GM12878 (cell line): Measurements from ENCODE around the gene ZNF777.

Experiments
- CBX5 ChIP-seq: sonication (generic); IDR thresholded peaks from 2 replicates; pipeline ENCODE4 v1.6.1; 2016; ENCODE audit warnings: low read depth, moderate library complexity, mild to moderate bottlenecking, inconsistent platforms
- CREM ChIP-seq: IDR thresholded peaks from 2 replicates; pipeline ENCODE4 v1.6.1; 2014; ENCODE audit warnings: antibody characterized with exemption, low read depth
- CTCF ChIP-seq, 3 experiments: IDR thresholded peaks in 2 of 3; conservative IDR thresholded peaks in 1 of 3; 2 replicates each; pipeline ENCODE4 v1.5.1; 2011; ENCODE audit warnings: low read depth in 3 of 3, low read length in 3 of 3, mild to moderate bottlenecking in 3 of 3, control low read depth in 2 of 3, moderate library complexity in 2 of 3, inconsistent platforms in 1 of 3, mixed read lengths in 1 of 3; ENCODE audit not compliant: control insufficient read depth in 2 of 3, insufficient read depth in 1 of 3; ENCODE audit errors: extremely low read depth in 1 of 3
- JUNB ChIP-seq: IDR thresholded peaks from 2 replicates; pipeline ENCODE4 v1.6.1; 2016; ENCODE audit warnings: antibody characterized with exemption, mild to moderate bottlenecking
- JUND ChIP-seq: IDR thresholded peaks from 2 replicates; pipeline ENCODE4 v1.6.1; 2012; ENCODE audit warnings: low read depth, mild to moderate bottlenecking, low read length, improper control_type of control experiment, moderate library complexity
- PBX3 ChIP-seq: IDR thresholded peaks from 2 replicates; pipeline ENCODE4 v1.6.1; 2011; ENCODE audit warnings: mild to moderate bottlenecking, low read depth, low read length, moderate library complexity; ENCODE audit not compliant: insufficient replicate concordance
- POLR2A ChIP-seq: IDR thresholded peaks from 2 replicates; pipeline ENCODE4 v1.6.1; 2011; ENCODE audit warnings: low read depth, mild to moderate bottlenecking, low read length
- TF ChIP-seq, protein P1 (sequence below): IDR thresholded peaks from 2 replicates; pipeline ENCODE4 v1.6.1; 2011; ENCODE audit warnings: low read depth, low read length, improper control_type of control experiment, borderline replicate concordance
- TF ChIP-seq, protein P2 (sequence below): fragments of 450-650 bp; IDR thresholded peaks from 2 replicates; pipeline ENCODE4 v1.6.1; 2016; ENCODE audit warnings: mild to moderate bottlenecking, moderate library complexity, borderline replicate concordance
- TF ChIP-seq, protein P3 (sequence below): IDR thresholded peaks from 2 replicates; pipeline ENCODE4 v1.6.1; 2012; ENCODE audit warnings: low read depth, low read length, improper control_type of control experiment

- TF ChIP-seq CBX5: no peak
- TF ChIP-seq CTCF (IDR thresholded peaks at IDR 0.05 in 2 of 3, conservative IDR thresholded peaks at IDR 0.05 in 1 of 3; ENCODE audit: control insufficient read depth in 2 of 3, extremely low read depth in 1 of 3, insufficient read depth in 1 of 3, low read depth in 3 of 3, low read length in 3 of 3): no peak
- TF ChIP-seq POLR2A: no peak
- TF ChIP-seq, protein P1, sequence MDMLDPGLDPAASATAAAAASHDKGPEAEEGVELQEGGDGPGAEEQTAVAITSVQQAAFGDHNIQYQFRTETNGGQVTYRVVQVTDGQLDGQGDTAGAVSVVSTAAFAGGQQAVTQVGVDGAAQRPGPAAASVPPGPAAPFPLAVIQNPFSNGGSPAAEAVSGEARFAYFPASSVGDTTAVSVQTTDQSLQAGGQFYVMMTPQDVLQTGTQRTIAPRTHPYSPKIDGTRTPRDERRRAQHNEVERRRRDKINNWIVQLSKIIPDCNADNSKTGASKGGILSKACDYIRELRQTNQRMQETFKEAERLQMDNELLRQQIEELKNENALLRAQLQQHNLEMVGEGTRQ: no peak
- no peak for TF ChIP-seq JUND
- TF ChIP-seq PBX3: no peak
- TF ChIP-seq, protein P2, sequence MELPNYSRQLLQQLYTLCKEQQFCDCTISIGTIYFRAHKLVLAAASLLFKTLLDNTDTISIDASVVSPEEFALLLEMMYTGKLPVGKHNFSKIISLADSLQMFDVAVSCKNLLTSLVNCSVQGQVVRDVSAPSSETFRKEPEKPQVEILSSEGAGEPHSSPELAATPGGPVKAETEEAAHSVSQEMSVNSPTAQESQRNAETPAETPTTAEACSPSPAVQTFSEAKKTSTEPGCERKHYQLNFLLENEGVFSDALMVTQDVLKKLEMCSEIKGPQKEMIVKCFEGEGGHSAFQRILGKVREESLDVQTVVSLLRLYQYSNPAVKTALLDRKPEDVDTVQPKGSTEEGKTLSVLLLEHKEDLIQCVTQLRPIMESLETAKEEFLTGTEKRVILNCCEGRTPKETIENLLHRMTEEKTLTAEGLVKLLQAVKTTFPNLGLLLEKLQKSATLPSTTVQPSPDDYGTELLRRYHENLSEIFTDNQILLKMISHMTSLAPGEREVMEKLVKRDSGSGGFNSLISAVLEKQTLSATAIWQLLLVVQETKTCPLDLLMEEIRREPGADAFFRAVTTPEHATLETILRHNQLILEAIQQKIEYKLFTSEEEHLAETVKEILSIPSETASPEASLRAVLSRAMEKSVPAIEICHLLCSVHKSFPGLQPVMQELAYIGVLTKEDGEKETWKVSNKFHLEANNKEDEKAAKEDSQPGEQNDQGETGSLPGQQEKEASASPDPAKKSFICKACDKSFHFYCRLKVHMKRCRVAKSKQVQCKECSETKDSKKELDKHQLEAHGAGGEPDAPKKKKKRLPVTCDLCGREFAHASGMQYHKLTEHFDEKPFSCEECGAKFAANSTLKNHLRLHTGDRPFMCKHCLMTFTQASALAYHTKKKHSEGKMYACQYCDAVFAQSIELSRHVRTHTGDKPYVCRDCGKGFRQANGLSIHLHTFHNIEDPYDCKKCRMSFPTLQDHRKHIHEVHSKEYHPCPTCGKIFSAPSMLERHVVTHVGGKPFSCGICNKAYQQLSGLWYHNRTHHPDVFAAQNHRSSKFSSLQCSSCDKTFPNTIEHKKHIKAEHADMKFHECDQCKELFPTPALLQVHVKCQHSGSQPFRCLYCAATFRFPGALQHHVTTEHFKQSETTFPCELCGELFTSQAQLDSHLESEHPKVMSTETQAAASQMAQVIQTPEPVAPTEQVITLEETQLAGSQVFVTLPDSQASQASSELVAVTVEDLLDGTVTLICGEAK: no peak
- no peak for TF ChIP-seq JUNB
- TF ChIP-seq, protein P3, sequence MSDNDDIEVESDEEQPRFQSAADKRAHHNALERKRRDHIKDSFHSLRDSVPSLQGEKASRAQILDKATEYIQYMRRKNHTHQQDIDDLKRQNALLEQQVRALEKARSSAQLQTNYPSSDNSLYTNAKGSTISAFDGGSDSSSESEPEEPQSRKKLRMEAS: no peak
- no peak for TF ChIP-seq CREM
Observed at GRCh38 chr7:149476791-149477190, 15.9 kb upstream of the ZNF777 start.
